ENCODE results near the gene LMF1. TPM values are rescaled to one million over a fixed set of nuclear protein-coding genes. Genes with fewer than 3 reads are reported as not detected.

The LMF1 gene
- polyA plus RNA-seq, 3 donors: 5.9 to 14.7 (median 10.6) TPM

DNA sequence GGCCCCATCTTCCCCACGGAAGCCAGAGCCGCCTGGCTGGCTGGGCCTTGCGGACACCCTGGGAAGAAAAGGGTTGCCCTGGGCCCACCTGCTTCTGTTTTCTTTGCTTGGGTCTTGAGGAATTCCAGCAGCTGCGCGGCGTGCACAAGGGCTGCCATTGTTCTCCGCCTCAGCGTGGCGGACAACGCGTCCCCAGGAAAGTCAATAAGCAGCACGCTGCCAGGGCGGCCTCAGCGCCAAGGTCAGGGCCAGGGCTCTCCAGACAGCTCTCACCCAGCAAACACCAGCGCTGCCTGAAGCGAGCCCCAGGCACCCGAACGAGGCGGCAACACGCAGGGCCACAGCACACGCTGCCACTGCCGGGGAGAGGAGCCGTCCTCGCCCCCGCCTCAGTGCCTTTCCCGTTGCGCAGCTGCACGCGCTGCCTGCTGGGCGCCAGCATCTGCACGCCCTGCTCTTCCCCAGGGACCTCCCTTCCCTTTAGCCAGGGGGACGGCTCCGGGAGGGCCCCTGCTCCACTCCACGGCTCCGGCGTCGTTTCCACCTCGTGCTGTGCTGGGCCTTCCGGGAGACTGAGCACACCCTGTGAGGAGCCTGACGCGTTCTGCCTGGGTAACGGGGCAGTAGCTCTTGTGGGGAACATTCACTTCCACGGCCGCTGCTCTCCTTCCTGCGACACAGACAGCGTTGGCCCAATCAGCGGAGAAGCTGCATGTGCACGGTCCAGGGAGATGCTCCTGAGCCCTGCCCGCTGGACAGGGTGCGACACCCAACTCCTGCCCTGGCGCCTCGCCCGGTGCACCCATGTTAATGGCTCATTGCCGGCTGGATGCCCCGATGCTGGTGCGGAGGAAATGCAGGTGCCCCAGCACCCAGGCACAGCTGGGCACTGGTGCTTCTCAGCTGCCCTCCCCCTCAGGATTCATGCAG, 57.8 kb downstream of the LMF1 start:
- Mint-ChIP-seq H3K9me3 (peaks cover 3 to 23% (median 11%) of the 10 kb centered on the region in 7 donors), H3K27ac (no peak overlapping the region), H3K4me1 (no peaks in the 10 kb centered on the region), H3K36me3 (peaks cover 14 to 21% of the 10 kb centered on the region in 2 donors), H3K27me3 (ENCODE audit: low read depth in 3 of 3) (peaks cover 0 to 2% (median 0%) of the 10 kb centered on the region in 3 donors), H3K4me3 (no peak overlapping the region)
- Histone ChIP-seq H3K4me1 (ENCODE audit: control insufficient read depth in 1 of 2, insufficient read depth in 2 of 2, low read length in 2 of 2) (no peaks in the 10 kb centered on the region), H3K27ac (ENCODE audit: low read depth in 1 of 2, low read length in 2 of 2) (no peak overlapping the region), H3K9me3 (replicated peaks in 1 of 2; ENCODE audit: control insufficient read depth in 1 of 2, insufficient read depth in 1 of 2, low read length in 2 of 2) (peaks cover 13 to 22% of the 10 kb centered on the region in 2 donors), H3K9ac (ENCODE audit: insufficient read depth, low read length, poor library complexity, severe bottlenecking) (no peak overlapping the region), H2AFZ (ENCODE audit: insufficient read depth, low read depth, low read length, poor library complexity, severe bottlenecking) (no peak overlapping the region), H3K27me3 (ENCODE audit: control insufficient read depth in 2 of 2, insufficient read depth in 2 of 2, low read length in 2 of 2) (no peaks in the 10 kb centered on the region), H3K36me3 (replicated peaks in 1 of 2; ENCODE audit: control insufficient read depth in 1 of 2, insufficient read depth in 2 of 2, low read length in 2 of 2) (peaks cover 0 to 23% of the 10 kb centered on the region in 2 donors), H3K79me2 (ENCODE audit: insufficient read depth, low read length) (no peaks in the 10 kb centered on the region), H4K20me1 (ENCODE audit: insufficient read depth, low read length) (no peaks in the 10 kb centered on the region), H3K4me3 (replicated peaks in 1 of 3; ENCODE audit: low read depth in 2 of 3, low read length in 3 of 3) (no peak overlapping the region), H3K4me2 (replicated peaks; ENCODE audit: extremely low read depth, low read length, poor library complexity, severe bottlenecking) (no peak overlapping the region)
- no peak for DNase-seq
- 95% methylated on average over 56 of the region's 56 CpGs for WGBS (ENCODE audit: insufficient coverage)
- intact Hi-C loops (cut with micrococcal nuclease): no loop called here
- TF ChIP-seq, protein P1, sequence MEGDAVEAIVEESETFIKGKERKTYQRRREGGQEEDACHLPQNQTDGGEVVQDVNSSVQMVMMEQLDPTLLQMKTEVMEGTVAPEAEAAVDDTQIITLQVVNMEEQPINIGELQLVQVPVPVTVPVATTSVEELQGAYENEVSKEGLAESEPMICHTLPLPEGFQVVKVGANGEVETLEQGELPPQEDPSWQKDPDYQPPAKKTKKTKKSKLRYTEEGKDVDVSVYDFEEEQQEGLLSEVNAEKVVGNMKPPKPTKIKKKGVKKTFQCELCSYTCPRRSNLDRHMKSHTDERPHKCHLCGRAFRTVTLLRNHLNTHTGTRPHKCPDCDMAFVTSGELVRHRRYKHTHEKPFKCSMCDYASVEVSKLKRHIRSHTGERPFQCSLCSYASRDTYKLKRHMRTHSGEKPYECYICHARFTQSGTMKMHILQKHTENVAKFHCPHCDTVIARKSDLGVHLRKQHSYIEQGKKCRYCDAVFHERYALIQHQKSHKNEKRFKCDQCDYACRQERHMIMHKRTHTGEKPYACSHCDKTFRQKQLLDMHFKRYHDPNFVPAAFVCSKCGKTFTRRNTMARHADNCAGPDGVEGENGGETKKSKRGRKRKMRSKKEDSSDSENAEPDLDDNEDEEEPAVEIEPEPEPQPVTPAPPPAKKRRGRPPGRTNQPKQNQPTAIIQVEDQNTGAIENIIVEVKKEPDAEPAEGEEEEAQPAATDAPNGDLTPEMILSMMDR (IDR thresholded peaks at IDR 0.05): no peak

DNA sequence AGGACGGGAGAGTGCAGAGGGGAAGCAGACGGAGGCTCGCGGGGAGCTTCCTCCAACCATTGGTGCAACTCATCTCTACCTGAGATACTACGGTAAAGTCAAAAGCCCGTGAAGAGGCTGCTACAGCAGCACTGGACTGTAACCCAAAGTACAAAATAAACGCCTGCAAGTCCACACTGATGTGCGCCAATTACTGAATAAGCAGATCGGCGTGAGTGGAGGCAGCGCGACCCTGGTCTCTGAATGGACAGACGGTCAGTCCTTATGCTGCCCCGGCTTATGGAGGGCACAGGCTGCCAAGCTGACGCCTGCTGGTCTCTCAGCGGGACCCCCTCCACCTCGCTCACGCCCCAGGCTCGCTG, 58.5 kb downstream of the LMF1 start:
- Histone ChIP-seq H3K79me2 (ENCODE audit: insufficient read depth, low read length) (no peaks in the 10 kb centered on the region), H3K9me3 (replicated peaks in 1 of 2; ENCODE audit: control insufficient read depth in 1 of 2, insufficient read depth in 1 of 2, low read length in 2 of 2) (peaks cover 20 to 29% of the 10 kb centered on the region in 2 donors), H2AFZ (ENCODE audit: insufficient read depth, low read depth, low read length, poor library complexity, severe bottlenecking) (no peak overlapping the region), H3K4me2 (replicated peaks; ENCODE audit: extremely low read depth, low read length, poor library complexity, severe bottlenecking) (no peak overlapping the region), H3K4me3 (replicated peaks in 1 of 3; ENCODE audit: low read depth in 2 of 3, low read length in 3 of 3) (no peak overlapping the region), H3K9ac (ENCODE audit: insufficient read depth, low read length, poor library complexity, severe bottlenecking) (no peak overlapping the region), H3K27ac (ENCODE audit: low read depth in 1 of 2, low read length in 2 of 2) (no peak overlapping the region), H3K4me1 (ENCODE audit: control insufficient read depth in 1 of 2, insufficient read depth in 2 of 2, low read length in 2 of 2) (no peaks in the 10 kb centered on the region), H3K36me3 (replicated peaks in 1 of 2; ENCODE audit: control insufficient read depth in 1 of 2, insufficient read depth in 2 of 2, low read length in 2 of 2) (peaks cover 0 to 23% of the 10 kb centered on the region in 2 donors), H3K27me3 (ENCODE audit: control insufficient read depth in 2 of 2, insufficient read depth in 2 of 2, low read length in 2 of 2) (no peaks in the 10 kb centered on the region), H4K20me1 (ENCODE audit: insufficient read depth, low read length) (no peaks in the 10 kb centered on the region)
- H3K27ac Mint-ChIP-seq: peak overlapping the region in 2 of 7 donors; percentile 68
- TF ChIP-seq, protein P1 (IDR thresholded peaks at IDR 0.05): no peak
- WGBS (ENCODE audit: insufficient coverage): 98% methylated on average over 15 of the region's 19 CpGs
- peaks cover 0 to 2% (median 0%) of the 10 kb centered on the region in 3 donors for H3K27me3 Mint-ChIP-seq (ENCODE audit: low read depth in 3 of 3)
- DNase-seq: no peak
- peaks cover 9 to 26% (median 10%) of the 10 kb centered on the region in 7 donors for H3K9me3 Mint-ChIP-seq
- H3K4me1 Mint-ChIP-seq: no peaks in the 10 kb centered on the region
- intact Hi-C loops (cut with micrococcal nuclease): no loop called here
- H3K4me3 Mint-ChIP-seq: no peak overlapping the region
- peaks cover 19 to 27% of the 10 kb centered on the region in 2 donors for H3K36me3 Mint-ChIP-seq

Measured in CD14-positive monocyte (primary cell).